HG03432 (cell line): ENCODE data around the gene NCAPD2.

ENCODE experiments used
- ATAC-seq: cut with Tn5 transposase; IDR thresholded peaks from one replicate; pipeline ENCODE4 v1.9.1; 2021; ENCODE audit warnings: mild to moderate bottlenecking, moderate library complexity; ENCODE audit not compliant: unreplicated experiment

Gene NCAPD2

GRCh38 chr12:6562881-6563280 lies 69.0 kb downstream of the NCAPD2 start:
- no peak for ATAC-seq

- no peak for ATAC-seq
Observed at GRCh38 chr12:6563448-6564050, 69.6 kb downstream of the NCAPD2 start.

GRCh38 chr12:6567112-6567670 lies 73.3 kb downstream of the NCAPD2 start:
- no peak for ATAC-seq

- no peak for ATAC-seq
Observed at GRCh38 chr12:6569312-6569711, 75.4 kb downstream of the NCAPD2 start.

- no peak for ATAC-seq
Observed at GRCh38 chr12:6569786-6570185, 75.9 kb downstream of the NCAPD2 start.

GRCh38 chr12:6570264-6570887 lies 76.5 kb downstream of the NCAPD2 start:
- no peak for ATAC-seq

- ATAC-seq = no peak
Observed at GRCh38 chr12:6573001-6573400, 79.1 kb downstream of the NCAPD2 start.

- ATAC-seq = no peak
Observed at GRCh38 chr12:6574576-6575295, 80.8 kb downstream of the NCAPD2 start.

GRCh38 chr12:6575648-6576047 lies 81.7 kb downstream of the NCAPD2 start:
- no peak for ATAC-seq
